HL-60 (cell line): ENCODE data around the gene RIC3.
A peak's percentile ranks its signal among the peaks of the same experiment; 100 is the strongest.

Experiments
- DNase-seq, 2 experiments: peaks; one replicate each; pipeline ENCODE4 v3.0.0-alpha.2; 2010 to 2020; ENCODE audit warnings: low read depth in 1 of 2, low spot score in 1 of 2
- H3K27ac ChIP-seq: fragments of 250-450 bp; sonication (Bioruptor Pico); replicated peaks from 2 replicates; pipeline ENCODE4 v1.5.1; 2020; ENCODE audit warnings: mild to moderate bottlenecking, moderate library complexity
- H3K27me3 ChIP-seq: fragments of 250-450 bp; sonication (Bioruptor Pico); 2 replicates; pipeline ENCODE4 v1.5.1; 2021; ENCODE audit warnings: mild to moderate bottlenecking, moderate library complexity; ENCODE audit not compliant: insufficient read depth, poor library complexity, severe bottlenecking
- H3K4me3 ChIP-seq: replicated peaks from 2 replicates; pipeline ENCODE4 v1.5.1; 2011; ENCODE audit warnings: mild to moderate bottlenecking, control low read depth, low read length; ENCODE audit not compliant: insufficient read depth
- CTCF ChIP-seq: IDR thresholded peaks from one replicate; pipeline ENCODE4 v1.5.1; 2011; ENCODE audit warnings: low read length, control low read depth, inconsistent platforms; ENCODE audit not compliant: insufficient read depth
- GABPA ChIP-seq: IDR thresholded peaks from 2 replicates; pipeline ENCODE4 v1.6.1; 2012; ENCODE audit warnings: low read depth
- POLR2AphosphoS5 ChIP-seq: IDR thresholded peaks from 2 replicates; pipeline ENCODE4 v1.6.1; 2012; ENCODE audit warnings: low read depth
- REST ChIP-seq: IDR thresholded peaks from 2 replicates; pipeline ENCODE4 v1.6.1; 2012; ENCODE audit warnings: low read depth; ENCODE audit not compliant: insufficient replicate concordance
- SPI1 ChIP-seq: IDR thresholded peaks from 2 replicates; pipeline ENCODE4 v1.6.1; 2012; ENCODE audit warnings: low read depth, mild to moderate bottlenecking, borderline replicate concordance

Gene RIC3

DNA sequence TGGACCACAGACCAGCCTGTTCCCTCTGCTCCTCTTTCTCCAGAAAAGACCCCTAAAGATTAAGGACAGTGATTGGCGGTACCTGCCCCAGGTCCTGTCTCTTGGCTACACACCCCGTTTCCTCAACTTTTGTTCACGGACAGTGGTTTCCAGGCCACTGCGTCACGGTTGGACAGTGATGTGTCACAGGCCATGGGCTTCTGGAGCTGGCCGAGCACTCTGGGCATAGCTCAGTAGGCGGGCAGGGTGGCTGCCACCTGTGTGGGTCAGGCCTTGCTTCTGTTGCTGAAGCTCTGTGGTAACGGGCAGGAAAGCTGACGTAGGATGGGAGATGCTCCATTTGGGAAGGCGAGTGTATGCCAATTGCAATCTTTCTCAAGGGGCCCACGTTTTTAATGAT is 74.2 kb downstream of the RIC3 start:
- TF ChIP-seq GABPA (no peak), SPI1 (no peak)
- Histone ChIP-seq H3K27ac (no peak overlapping the region), H3K4me3 (no peak overlapping the region), H3K27me3 (no peaks in the 10 kb centered on the region)
- DNase-seq, result no peak

GRCh38 chr11:8093931-8094575 is 74.8 kb downstream of the RIC3 start:
- DNase-seq, result no peak

DNA sequence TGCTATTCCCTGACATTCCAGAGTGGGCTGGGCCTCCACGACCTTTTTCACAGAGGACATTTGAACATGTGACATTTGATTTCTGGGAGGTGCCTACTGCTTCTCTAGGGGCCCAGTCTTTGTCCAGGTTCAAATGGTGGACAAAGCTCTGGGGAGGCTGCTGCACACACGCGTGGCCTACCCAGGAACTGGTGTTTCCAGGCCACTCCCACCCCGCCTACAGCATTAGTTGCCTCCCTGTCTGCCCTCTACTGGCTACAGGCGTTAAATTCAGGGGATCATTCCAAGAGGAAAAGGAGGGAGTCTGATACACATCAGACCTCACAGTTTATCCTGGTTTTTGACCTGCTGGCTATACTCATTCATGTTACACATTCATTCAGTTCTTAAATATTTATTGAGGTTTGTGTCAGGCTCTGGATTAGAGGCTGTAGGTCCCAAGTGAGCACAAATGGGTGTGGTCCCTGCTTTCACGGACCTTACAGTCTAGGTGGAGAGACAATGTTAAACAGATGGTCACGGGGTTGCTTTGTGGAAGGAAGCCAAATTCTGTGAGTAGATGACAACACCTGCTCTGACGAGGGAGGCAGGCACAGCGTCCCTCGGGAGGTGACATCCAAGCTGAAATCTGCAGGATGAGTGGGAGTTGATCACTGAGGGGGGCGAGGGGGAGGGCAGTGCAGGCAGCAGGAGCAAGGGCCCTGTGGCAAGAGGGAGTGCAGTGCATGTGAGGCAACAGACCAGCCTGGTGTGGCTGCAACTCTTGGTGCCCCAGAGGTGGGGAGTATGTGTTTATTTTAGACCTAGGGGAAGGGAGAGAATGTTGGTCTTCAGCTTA is 76.0 kb downstream of the RIC3 start:
- DNase-seq, result peak; percentile 41 to 59
- H3K4me3 ChIP-seq, result no peak overlapping the region
- no peaks in the 10 kb centered on the region for H3K27me3 ChIP-seq
- H3K27ac ChIP-seq, result no peak overlapping the region
- TF ChIP-seq SPI1 (no peak), CTCF (peak; percentile 32)

More at GRCh38 chr11:8093931-8094575, 74.8 kb downstream of the RIC3 start:
- H3K4me3 ChIP-seq, result no peak overlapping the region
- TF ChIP-seq GABPA, result no peak
- TF ChIP-seq POLR2AphosphoS5, result no peak
- no peak for TF ChIP-seq SPI1
- TF ChIP-seq REST, result no peak
- no peak for TF ChIP-seq CTCF
- no peaks in the 10 kb centered on the region for H3K27me3 ChIP-seq
- no peak overlapping the region for H3K27ac ChIP-seq

DNA sequence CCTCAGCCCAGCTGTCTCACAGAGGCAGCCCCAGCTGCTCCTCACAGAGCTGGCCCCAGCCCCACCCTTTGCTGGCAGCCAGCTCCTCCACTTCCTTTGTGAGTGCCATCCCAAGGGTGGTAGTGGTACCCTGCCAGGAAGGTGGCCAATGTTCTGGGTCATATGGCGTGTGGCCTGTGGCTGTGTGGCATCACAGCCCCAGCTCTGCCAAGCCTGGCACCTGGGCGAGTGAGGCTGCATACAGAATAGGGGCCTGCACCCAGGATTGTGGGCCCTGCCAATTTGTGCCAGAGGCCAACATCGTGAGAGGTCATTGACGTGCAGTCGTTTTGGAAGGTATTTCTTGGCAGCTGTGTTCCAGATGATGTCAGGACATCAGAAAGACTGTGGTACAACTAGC is 77.1 kb downstream of the RIC3 start:
- Histone ChIP-seq H3K27ac (no peak overlapping the region), H3K4me3 (no peak overlapping the region), H3K27me3 (peaks cover 4% of the 10 kb centered on the region)
- DNase-seq, result no peak
- no peak for TF ChIP-seq GABPA
- no peak for TF ChIP-seq CTCF
- no peak for TF ChIP-seq SPI1
- no peak for TF ChIP-seq POLR2AphosphoS5
- TF ChIP-seq REST, result no peak
